Spleen (tissue), 13 donors: ENCODE results near the gene OR2V2. TPM values are rescaled to one million over a fixed set of nuclear protein-coding genes. Genes with fewer than 3 reads are reported as not detected.
"Not testable (repeated sequence)": the region's sequence is repeated elsewhere in the genome, so short reads cannot be mapped to it uniquely, and the experiment has no call there.

Experiments used
- DNase-seq: peaks from one replicate; pipeline ENCODE4 v3.0.0-alpha.2; 2020
- H3K27ac ChIP-seq, 8 donors: fragments of 200-600 bp; sonication (generic) in 7 of 8; 1 replicate in 4 of 8; 2 replicates in 4 of 8; pipeline versions ENCODE4 v1.5.0 to v1.8.0; 2016 to 2021; ENCODE audit warnings: inconsistent platforms in 4 of 8, mild to moderate bottlenecking in 4 of 8, moderate library complexity in 1 of 8
- H3K27me3 ChIP-seq, 7 donors: fragments of 200-600 bp; sonication (generic) in 6 of 7; replicated peaks in 1 of 7; 1 replicate in 4 of 7; 2 replicates in 3 of 7; pipeline versions ENCODE4 v1.5.0 to v1.8.0; 2016 to 2021; ENCODE audit warnings: inconsistent platforms in 3 of 7, mild to moderate bottlenecking in 1 of 7
- H3K36me3 ChIP-seq, 6 donors: fragments of 200-600 bp; sonication (generic) in 5 of 6; 1 replicate in 4 of 6; 2 replicates in 2 of 6; pipeline versions ENCODE4 v1.5.0 to v1.8.0; 2016 to 2021; ENCODE audit warnings: inconsistent platforms in 2 of 6
- H3K4me1 ChIP-seq, 6 donors: fragments of 200-600 bp; sonication (generic) in 5 of 6; 1 replicate in 3 of 6; 2 replicates in 3 of 6; pipeline versions ENCODE4 v1.5.0 to v1.8.0; 2016 to 2021; ENCODE audit warnings: inconsistent platforms in 3 of 6
- H3K4me3 ChIP-seq, 8 donors: fragments of 200-600 bp; sonication (generic) in 7 of 8; 1 replicate in 4 of 8; 2 replicates in 4 of 8; pipeline versions ENCODE4 v1.5.0 to v1.8.0; 2016 to 2021; ENCODE audit warnings: inconsistent platforms in 4 of 8, mild to moderate bottlenecking in 4 of 8, moderate library complexity in 2 of 8
- H3K9me3 ChIP-seq, 8 donors: fragments of 200-600 bp; sonication (generic) in 7 of 8; 1 replicate in 4 of 8; 2 replicates in 4 of 8; pipeline versions ENCODE4 v1.5.0 to v1.8.0; 2016 to 2021; ENCODE audit warnings: inconsistent platforms in 4 of 8
- POLR2A ChIP-seq, 3 donors: fragments of 450-650 bp; IDR thresholded peaks; one replicate each; pipeline ENCODE4 v1.5.1; 2017; ENCODE audit warnings: antibody characterized with exemption in 3 of 3, mild to moderate bottlenecking in 1 of 3
- POLR2AphosphoS5 ChIP-seq, 3 donors: sonication (generic); formaldehyde crosslinking; IDR thresholded peaks; one replicate each; pipeline ENCODE4 v1.5.1; 2017; ENCODE audit warnings: antibody characterized with exemption in 3 of 3
- WGBS, 5 donors: extraction: QIAGEN DNeasy Blood & Tissue Kit in 3 of 5; methylation state at CpG; one replicate each; pipeline versions ENCODE4 v1.1.5 to v1.1.7; 2013 to 2018; 5-methylcytosine and 5-hydroxymethylcytosine counted together
- intact Hi-C: fragments of 100-400 bp; cut with DNase I; formaldehyde crosslinking; loops from one replicate; pipeline ENCODE4 v1.15.0; 2023; ENCODE audit warnings: low total_unique reads
- long read RNA-seq, 2 donors: transcript quantifications; one replicate each; lab custom pipeline, GENCODE V29; 2026
- polyA plus RNA-seq, 3 donors: library from polyadenylated mRNA; stranded (reverse); fragments of 200-250 nt; gene quantifications; one replicate each; pipeline ENCODE4 v1.2.1, GENCODE V29; 2013
- total RNA-seq, 7 donors: library from RNA; depleted of rRNA in 3 of 7; stranded (reverse); fragments of >200 nt in 3 of 7; fragmentation: NEBNext Ultra II Directional in 4 of 7; extraction: Animal tissue kit (Norgen Biotek cat#: 25700) in 4 of 7; gene quantifications; one replicate each; pipeline versions ENCODE4 v1.1.0 to v1.2.1, GENCODE V29; 2016 to 2021
- TF ChIP-seq, protein P1 (sequence below), 11 experiments: fragments of 200-600 bp in 7 of 11; fragments of 450-650 bp in 4 of 11; sonication (generic) in 4 of 11; IDR thresholded peaks in 8 of 11; conservative IDR thresholded peaks in 3 of 11; 1 replicate in 7 of 11; 2 replicates in 4 of 11; pipeline versions ENCODE4 v1.4.0 to v1.8.0; 2016 to 2021; ENCODE audit warnings: antibody characterized with exemption in 11 of 11, inconsistent platforms in 4 of 11, mild to moderate bottlenecking in 1 of 11
- donor health status: healthy with polysubstance abuse.
- donor health status: DM: no; HTN: no; CAD: no; lungs with moderate emphysema.
- donor health status: DM: no; HTN: no; CAD: no.
- donor health status: Bipolar disorder and iron deficiency.
- donor health status: healthy.
- donor health status: DM: no; HTN: no; CAD: no.
- donor health status: DM: yes; HTN: yes; CAD: no.

Gene OR2V2, protein sequence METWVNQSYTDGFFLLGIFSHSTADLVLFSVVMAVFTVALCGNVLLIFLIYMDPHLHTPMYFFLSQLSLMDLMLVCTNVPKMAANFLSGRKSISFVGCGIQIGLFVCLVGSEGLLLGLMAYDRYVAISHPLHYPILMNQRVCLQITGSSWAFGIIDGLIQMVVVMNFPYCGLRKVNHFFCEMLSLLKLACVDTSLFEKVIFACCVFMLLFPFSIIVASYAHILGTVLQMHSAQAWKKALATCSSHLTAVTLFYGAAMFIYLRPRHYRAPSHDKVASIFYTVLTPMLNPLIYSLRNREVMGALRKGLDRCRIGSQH
- total RNA-seq (not detected), polyA plus RNA-seq (not detected)
- long read RNA-seq, donor 1, result 0 reads
- long read RNA-seq, donor 2, result 0 reads

DNA sequence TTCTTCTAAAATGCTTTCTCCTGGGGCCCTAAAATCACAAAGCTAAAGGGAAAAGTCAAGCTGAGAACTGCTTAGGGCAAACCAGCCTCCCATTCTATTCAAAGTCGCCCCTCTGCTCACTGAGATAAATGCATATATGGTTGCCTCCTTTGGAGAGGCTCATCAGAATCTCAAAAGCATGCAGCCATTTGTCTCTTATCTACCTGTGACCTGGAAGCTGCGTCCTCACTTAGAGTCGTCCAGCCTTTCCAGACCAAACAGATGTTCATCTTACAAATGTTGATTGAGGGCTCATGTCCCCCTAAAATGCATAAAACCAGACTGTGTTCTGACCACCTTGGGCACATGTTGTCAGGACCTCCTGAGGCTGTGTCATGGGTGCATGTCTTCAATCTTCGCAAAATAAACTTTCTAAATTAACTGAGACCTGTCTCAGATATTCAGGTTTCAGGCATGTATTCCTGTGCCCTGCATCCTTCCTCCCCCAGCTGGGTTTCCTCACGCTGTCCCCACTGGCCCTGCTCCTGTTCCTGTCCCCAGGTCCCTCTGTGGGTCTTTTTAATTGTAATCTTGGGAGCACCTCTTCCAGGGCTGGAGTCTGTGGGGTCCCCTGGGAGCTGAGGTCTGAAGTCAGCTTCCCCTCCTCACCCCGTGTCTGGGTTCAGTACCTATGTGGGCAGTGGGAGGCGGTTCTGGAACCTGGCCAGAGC lies at the start of gene OR2V2:
OR2V2 (plus strand) TSS at position 660 of the 710 bp plus-strand sequence. CDS start 7,357 bp downstream, outside the sequence.
- DNase-seq, H3K4me3 ChIP-seq, H3K9me3 ChIP-seq, H3K27ac ChIP-seq, H3K36me3 ChIP-seq, intact Hi-C loops, H3K4me1 ChIP-seq: not testable (repeated sequence)
- H3K27me3 ChIP-seq, result peaks cover 0 to 82% (median 3%) of the 10 kb centered on the region in 7 donors
- WGBS, 5 donors, result 35 to 57% (median 51%) methylated on average over 6 to 7 of the region's 7 CpGs

DNA sequence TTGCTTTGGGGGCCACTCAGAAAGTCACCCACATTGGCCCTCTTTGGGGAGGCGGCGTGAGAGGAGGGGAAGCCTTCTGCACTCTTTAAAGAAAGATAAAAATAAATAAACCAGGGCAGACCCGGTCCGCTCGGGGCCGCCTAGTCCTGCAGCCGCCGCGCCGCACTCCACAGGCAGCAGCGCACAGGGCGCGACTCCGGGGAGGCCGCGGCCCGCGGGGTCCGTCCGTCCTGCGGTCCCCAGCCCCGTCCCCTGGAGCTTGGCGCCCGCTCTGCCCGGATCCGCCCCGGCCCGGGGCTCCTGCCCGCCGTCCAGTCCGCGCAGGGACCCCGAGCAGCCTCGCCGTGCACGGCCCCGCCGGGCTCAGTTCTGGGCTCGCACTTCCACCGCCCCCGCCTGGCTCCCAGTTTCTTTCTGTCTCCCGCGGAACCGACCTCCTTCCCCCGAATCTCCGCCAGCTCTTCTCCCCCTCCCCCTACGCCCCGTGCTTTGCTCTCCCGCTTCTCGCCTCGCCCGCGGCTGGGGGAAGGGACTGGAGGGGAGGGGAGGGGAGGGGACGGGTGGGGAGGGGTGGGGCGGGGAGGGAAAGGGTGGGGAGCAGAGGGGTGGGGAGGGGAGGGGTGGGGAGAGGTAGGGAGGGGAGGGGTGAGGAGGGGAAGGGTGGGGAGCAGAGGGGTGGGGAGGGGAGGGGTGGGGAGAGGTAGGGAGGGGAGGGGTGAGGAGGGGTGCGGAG lies 49.5 kb upstream of the OR2V2 start:
- H3K9me3 ChIP-seq, H3K27ac ChIP-seq, H3K36me3 ChIP-seq, H3K4me1 ChIP-seq, H3K4me3 ChIP-seq, intact Hi-C loops, DNase-seq: not testable (repeated sequence)
- H3K27me3 ChIP-seq, result peaks cover under 1 to 53% (median 27%) of the 10 kb centered on the region in 7 donors
- no CpG with 5 or more reads among the region's 56 CpGs for WGBS, 5 donors

DNA sequence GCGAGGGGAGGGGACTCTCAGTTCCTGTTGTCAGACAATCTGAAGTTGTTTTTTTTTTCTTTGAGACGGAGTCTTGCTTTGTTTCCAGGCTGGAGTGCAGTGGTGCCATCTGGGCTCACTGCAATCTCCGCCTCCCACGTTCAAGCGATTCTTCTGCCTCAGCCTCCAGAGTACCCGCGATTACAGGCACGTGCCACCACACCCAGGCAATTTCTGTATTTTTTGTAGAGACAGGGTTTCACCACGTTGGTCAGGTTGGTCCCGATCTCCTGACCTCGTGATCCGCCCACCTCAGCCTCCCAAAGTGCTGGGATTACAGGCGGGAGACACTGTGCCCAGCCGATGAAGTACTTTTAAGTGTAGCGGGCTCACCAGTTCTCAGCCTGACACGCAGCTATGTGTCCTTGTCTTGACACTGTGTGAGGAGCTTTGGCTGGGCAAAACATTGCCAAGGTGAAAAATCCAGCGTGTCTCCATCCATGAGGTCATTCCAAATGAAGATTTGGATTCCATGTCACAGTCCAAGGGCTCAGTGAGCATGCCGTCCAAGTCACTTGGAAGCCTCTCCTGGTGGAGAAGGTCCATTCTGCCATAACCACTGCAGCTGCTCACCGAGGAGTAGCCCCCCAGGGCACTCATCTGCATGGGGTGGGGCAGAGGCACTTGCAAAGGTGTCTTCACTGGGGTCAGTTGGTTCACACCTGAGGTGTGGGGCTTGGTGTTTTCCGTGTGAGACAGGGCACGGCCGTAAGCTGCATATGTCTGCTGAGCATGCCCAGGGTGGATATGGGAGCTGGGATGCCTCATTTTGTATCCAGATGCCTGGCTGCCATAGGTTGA lies 48.4 kb upstream of the OR2V2 start:
- Histone ChIP-seq H3K4me3 (no peak overlapping the region), H3K9me3 (no peaks in the 10 kb centered on the region), H3K27me3 (peaks cover 0 to 49% (median 20%) of the 10 kb centered on the region in 7 donors), H3K36me3 (no peaks in the 10 kb centered on the region), H3K27ac (no peak overlapping the region), H3K4me1 (peaks cover 0 to 9% (median 4%) of the 10 kb centered on the region in 6 donors)
- intact Hi-C loops, result no loop called here
- TF ChIP-seq POLR2AphosphoS5 (IDR thresholded peaks at IDR 0.05), result no peak
- TF ChIP-seq, protein P1, sequence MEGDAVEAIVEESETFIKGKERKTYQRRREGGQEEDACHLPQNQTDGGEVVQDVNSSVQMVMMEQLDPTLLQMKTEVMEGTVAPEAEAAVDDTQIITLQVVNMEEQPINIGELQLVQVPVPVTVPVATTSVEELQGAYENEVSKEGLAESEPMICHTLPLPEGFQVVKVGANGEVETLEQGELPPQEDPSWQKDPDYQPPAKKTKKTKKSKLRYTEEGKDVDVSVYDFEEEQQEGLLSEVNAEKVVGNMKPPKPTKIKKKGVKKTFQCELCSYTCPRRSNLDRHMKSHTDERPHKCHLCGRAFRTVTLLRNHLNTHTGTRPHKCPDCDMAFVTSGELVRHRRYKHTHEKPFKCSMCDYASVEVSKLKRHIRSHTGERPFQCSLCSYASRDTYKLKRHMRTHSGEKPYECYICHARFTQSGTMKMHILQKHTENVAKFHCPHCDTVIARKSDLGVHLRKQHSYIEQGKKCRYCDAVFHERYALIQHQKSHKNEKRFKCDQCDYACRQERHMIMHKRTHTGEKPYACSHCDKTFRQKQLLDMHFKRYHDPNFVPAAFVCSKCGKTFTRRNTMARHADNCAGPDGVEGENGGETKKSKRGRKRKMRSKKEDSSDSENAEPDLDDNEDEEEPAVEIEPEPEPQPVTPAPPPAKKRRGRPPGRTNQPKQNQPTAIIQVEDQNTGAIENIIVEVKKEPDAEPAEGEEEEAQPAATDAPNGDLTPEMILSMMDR (IDR thresholded peaks at IDR 0.05 in 8 of 11, conservative IDR thresholded peaks at IDR 0.05 in 3 of 11), result no peak
- no peak for TF ChIP-seq POLR2A (IDR thresholded peaks at IDR 0.05)
- no peak for DNase-seq
- 23 to 29% (median 24%) methylated on average over 11 to 22 of the region's 22 CpGs for WGBS, 5 donors

DNA sequence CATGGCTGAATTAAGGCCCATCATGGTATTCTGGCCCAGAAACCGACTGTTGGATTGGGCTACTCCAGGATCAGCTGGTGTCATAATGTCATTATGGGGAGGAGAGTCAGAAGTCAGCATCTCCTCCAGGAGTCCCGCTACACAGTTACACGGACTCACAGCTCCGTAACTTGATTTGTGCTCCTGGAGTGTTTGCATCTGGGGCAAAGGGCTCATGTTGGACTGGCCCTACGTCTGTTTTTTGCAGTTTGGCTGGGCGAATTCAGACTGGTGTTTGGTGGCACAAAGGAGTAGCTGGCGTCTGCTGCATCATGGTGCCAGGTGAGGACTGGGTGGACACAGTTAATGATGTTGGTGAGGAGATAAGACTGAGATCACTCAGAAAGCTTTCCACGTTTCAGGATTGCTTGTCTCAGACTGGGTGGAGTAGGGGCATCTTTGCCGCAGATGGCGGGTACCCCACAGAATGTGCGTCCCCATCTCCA lies 47.7 kb upstream of the OR2V2 start:
- Histone ChIP-seq H3K27me3 (peaks cover 0 to 49% (median 24%) of the 10 kb centered on the region in 7 donors), H3K4me1 (peaks cover 0 to 11% (median 6%) of the 10 kb centered on the region in 6 donors), H3K27ac (no peak overlapping the region), H3K4me3 (no peak overlapping the region), H3K36me3 (no peaks in the 10 kb centered on the region), H3K9me3 (no peaks in the 10 kb centered on the region)
- intact Hi-C loops, result no loop called here
- TF ChIP-seq POLR2A (IDR thresholded peaks at IDR 0.05) (no peak), POLR2AphosphoS5 (IDR thresholded peaks at IDR 0.05) (no peak)
- TF ChIP-seq, protein P1 (IDR thresholded peaks at IDR 0.05 in 8 of 11, conservative IDR thresholded peaks at IDR 0.05 in 3 of 11), result no peak
- 56 to 67% (median 63%) methylated on average over 10 to 11 of the region's 11 CpGs for WGBS, 5 donors
- no peak for DNase-seq
